Loucy (cell line): ENCODE data around the gene CNTNAP2.

Source experiments
- CTCF ChIP-seq: fragments of 200-600 bp; sonication (generic); conservative IDR thresholded peaks from 2 replicates; pipeline ENCODE4 v1.5.1; 2014; ENCODE audit warnings: mild to moderate bottlenecking, antibody characterized with exemption, low read length
- EZH2phosphoT487 ChIP-seq: fragments of 200-600 bp; IDR thresholded peaks from 2 replicates; pipeline ENCODE4 v1.6.1; 2018; ENCODE audit warnings: antibody characterized with exemption, mild to moderate bottlenecking, moderate library complexity, borderline replicate concordance

GRCh38 chr7:148457310-148457921 is 2340.8 kb downstream of the CNTNAP2 start:
- TF ChIP-seq CTCF (no peak), EZH2phosphoT487 (no peak)
